Fibroblast of skin of left quadriceps (primary cell): ENCODE data around the gene ZNF470.

Source experiments
- DNase-seq, 2 experiments: peaks; one replicate each; pipeline ENCODE4 v3.0.0-alpha.2; 2013; ENCODE audit warnings: low read depth in 2 of 2

The ZNF470 gene

DNA sequence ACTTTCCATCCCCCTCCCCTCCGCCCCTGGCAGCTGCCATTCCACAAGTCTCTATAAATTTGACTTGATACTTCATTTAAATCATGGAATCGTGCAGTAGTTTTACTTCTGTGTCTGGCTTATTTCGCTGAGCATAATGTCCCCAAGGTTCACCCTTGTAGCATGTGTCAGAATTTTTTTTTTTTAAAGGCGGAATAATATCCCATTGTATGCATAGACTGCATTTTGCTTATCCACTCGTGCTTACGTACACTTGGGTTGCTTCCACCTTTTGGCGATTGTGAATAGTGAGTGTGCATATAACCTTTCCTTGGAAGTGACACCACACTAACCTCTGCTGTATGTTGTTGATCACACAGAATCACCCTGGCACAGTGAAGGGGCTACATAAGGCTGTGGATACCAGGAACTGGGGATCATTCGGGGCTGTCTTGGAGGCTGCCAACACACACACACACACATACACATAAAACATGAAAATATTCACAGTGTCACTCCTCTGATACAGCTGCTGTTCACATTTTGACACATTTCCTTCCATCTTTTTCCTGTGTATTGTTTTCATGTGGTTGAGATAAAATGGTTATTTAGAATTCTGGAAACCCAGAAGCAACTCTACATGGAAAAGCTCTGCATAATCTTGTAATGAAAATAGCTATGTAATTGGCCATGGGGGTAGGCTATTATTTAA lies 41.2 kb downstream of the ZNF470 start:
- no peak for DNase-seq

DNA sequence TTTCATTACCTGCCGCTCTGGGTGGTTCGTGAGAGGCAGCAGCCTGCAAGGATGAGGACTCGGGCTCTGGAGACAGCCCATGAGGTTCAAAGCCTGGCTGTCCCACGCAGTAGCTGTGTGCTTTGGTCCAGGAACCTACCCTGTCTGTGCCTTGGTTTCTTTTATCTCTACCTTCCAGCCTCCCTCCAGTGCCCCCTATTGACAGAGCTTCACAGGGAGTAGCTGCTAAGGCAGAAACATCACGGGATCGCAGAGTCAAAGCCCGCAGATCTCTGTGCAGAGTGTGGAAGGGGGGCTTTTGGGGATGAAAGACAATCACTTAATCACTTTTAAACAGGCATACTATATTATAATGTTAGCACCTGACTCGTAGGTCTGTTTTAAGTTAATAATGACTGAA lies 44.0 kb downstream of the ZNF470 start:
- DNase-seq, result no peak

DNA sequence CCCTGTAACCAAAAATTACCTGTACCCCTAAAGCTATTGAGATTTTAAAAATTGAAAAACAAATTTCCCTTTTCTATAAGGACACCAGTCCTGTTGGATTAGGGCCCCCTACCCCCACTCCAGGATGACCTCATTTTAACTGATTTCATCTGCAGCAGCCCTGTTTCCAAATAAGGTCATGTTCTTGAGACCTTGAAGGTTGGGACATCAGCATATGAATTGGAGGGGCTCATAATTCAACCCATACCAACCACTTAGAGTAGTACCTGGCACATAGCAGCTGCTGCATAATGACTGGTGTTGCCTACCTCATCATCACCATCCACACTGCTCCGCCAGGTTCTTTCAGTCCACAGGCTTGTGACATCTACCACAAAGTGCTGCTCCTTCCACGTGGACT lies 45.5 kb downstream of the ZNF470 start:
- DNase-seq, result no peak

DNA sequence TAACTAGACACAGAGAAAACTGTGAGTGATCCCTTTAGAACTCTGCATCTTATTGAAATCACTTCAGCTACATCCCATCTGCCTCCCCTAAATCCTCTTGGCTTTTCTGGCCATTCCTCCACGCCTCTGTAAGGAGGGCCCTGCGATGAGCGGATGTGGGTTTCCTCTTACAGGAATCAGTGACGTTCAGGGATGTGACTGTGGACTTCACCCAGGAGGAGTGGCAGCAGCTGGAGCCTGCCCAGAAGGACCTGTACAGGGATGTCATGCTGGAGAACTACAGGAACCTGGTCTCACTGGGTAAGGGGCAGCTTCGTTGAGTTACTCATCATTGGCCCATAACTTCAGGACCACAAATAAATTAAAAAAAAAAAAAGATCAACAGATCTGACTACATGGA lies 46.4 kb downstream of the ZNF470 start:
- no peak for DNase-seq

DNA sequence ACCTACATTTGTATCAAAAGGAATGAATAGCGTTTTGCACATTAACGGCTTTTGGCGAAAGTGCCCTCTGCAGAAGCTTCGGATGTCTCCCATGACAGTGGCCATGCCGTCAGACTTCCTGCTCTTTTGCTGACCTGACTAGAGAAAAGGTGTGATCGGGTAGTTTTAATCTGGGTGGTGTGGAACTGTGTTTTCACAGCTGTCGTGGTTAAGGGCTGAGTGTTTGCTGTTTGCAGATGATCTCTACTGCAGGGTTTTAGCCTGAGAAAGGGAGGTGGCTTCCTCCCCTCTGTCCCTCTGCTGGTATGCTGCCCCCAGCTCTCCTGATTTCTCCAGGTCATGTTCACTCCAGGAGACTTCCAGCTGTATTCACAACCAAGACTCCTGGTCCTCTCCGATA lies 50.3 kb downstream of the ZNF470 start:
- DNase-seq, result no peak

DNA sequence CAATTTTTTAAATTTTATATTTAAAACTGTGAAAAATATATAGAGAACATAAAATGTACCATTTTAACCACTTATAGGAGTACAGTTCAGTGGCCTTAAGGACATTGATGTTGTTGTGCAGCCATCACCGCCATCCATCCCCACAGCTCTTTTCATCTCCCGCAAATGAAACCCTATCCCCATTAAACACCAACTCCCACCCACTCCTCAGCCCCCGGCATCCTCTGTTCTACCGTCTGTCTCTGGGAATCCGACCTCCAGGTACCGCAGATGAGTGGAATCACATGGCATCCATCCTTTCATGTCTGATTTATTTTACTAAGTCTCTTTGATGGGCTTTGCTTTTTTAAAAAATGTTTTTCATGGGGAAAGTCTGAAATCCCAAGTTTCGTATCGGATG lies 51.9 kb downstream of the ZNF470 start:
- DNase-seq, result no peak

DNA sequence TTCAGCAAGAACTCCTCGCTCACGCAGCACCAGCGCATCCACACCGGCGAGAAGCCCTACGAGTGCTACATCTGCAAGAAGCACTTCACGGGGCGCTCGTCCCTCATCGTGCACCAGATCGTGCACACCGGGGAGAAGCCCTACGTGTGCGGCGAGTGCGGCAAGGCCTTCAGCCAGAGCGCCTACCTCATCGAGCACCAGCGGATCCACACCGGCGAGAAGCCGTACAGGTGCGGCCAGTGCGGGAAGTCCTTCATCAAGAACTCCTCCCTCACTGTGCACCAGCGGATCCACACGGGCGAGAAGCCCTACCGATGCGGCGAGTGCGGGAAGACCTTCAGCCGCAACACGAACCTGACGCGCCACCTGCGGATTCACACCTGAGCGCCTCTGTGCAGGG lies 55.1 kb downstream of the ZNF470 start:
- DNase-seq, result no peak

DNA sequence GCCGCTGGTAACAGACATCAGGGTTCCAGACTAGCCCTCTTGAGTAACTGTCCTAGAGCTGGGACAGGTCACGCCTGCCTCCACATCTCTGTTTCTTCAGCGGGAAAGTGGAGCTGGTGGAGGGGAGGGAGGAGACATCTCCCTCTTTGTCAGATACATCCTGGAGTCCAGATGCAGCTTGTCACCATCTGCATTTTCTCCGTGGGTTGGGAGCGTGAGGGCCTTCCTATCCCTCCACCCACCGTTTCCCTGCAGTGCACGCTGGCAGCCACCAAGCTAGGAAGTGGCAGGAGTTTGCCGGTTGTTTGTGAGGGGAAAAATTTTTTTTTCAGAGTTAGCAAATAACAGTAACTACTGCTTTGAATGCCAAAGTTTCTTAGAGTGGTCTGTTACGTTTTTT lies 55.7 kb downstream of the ZNF470 start:
- DNase-seq, result no peak

DNA sequence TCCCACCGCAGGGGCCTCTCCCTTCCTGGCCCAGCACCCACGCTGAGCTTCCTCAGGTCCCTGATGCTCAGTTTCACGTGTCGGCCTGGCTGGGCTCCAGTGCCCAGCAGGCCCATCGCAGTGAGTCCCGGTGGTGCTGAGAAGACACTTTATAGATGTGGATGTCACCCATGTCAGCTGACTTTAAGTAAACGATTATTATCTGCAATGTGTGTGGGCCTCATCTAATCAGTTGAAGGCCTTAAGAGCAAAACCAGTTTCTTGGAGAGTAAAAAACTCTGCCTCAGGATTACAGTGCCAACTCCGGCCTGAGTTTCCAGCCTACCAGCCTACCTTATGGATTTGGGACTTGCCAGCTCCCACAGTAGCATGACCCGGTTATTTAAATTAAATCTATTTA lies 58.4 kb downstream of the ZNF470 start:
- no peak for DNase-seq

DNA sequence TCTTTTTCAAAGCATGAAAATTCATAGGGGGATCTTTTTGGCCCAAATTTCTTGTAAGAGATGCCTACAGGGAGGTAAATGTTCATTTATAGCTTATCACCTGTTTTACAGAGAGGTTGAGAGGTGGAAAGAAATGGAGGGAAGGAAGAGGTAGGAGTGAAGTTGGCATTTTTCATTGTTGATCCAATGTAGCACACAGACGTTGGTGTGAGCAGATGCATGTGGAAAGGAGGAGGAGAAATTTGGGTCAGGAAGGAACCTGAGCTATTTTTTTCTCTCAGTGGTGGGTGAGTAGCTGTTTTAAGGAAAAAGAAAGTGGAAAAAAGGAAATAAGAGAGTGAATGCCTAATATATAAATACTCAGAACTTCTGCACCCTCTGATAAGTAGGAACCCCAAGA lies 65.8 kb downstream of the ZNF470 start:
- no peak for DNase-seq

DNA sequence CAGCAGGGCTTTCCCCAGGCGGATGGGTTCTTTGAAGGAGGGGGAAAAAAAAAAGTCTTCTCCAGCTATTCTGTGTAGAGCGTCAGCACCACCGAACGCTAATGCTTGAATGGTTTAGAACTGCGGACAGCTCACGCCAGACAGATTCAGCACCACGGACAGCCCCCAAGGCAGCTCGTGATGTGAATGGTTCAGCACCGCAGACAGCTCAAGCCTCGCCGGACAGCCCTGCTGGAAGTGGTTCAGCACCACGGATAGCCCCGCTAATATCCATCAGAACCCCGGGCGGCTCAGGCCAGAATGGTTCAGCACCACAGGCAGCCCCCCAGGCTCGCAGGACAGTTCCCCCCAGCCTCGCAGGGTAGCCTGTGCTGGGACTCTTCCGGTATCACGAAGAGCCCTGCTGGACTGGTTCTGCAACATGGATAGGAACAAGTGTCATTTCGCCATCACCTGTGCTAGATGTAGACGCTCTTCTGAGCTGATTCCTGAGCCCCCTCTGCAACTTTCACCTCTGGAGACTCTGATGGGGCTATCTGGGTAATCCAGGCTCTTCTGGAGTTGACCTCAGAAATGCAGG lies 70.8 kb downstream of the ZNF470 start:
- DNase-seq, result peak; percentile 9 to 20
